NCI-H2081 treated with DMSO at 0.1 percent for 48 hours (cell line): Measurements from ENCODE around the gene MTIF2.
"Not testable (repeated sequence)": the region's sequence is repeated elsewhere in the genome, so short reads cannot be mapped to it uniquely, and the experiment has no call there.

Experiments used
- DNase-seq: peaks from one replicate; lab custom pipeline; 2025; lab: John Stamatoyannopoulos, UW

The MTIF2 gene

DNA sequence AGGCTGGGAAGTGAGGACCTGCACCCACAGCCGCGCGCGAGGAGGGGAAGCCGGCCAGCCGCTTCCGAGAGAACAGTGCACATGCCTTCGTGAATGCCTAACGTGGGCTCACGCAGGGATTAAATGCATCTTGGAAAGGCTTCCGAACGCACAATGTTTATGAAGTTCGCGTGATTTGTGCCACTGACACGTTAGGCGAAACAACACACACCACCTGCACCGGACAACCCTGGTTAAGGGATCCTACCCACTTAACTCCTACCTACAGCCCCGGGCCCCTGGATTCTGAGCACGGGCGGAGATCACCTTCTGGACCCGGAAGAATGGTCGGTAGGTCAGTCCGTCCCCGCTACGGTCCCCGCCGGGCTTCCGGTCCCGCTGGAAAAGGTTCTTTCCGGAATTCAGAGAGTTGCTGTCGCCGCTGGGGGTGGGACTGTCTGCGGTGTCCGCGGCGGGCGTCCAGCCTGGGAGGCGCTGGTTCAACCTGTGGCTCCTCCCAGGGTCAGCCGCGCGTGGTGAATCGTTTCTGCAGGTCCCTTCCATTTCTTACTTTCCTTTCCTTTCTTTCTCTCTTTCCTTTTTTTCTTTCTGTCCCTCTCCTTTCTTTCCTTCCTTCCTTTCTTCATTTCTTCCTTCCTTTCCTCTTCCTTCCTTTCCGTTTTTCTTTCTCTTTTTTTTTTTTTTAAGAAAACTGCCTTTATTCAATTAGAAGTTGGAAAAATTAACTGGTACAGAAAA, at the start of gene MTIF2:
TSS of gene MTIF2 (minus strand) at position 325 of the 738 bp plus-strand sequence. CDS start 5,373 bp downstream, outside the sequence.
- peak; percentile 86 for DNase-seq

DNA sequence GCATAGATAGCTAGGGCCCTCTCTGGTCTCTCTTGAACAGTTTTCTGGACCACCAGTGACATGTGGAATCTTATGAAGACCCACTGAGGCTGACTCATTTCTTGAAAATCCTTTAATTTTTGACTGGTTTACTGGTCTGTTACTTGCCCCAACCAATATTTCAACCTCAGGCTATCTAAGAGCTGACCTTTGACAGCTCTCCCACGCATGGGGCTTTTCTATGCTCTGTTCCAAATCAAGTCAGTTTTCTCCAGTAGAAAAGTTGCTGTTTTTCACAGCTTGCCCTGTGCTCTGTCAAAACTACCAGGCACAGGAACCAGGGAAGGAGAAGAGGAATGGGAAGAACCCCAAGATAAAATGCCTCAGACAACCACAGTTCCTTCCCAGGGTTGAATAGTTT, 46.0 kb upstream of the MTIF2 start:
- no peak for DNase-seq

DNA sequence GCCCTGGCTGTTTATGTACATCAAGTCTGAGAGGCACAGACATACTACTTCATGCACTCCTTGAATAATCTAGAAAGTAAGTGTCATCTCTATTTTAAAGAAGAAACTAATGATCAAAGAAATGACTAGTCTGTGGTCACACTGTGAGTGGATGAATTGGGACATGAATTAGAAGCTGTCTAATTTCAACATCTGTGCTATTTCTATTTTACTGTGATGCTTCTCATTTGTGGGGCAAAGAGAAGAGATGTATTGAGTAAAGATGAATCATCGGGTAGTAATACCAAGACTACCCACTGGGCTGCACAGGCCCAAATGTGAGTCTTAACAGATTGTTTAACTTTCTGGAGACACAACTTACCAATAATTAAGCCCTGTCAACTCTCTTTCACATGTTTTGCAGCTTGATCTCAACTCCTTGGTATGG, 42.4 kb upstream of the MTIF2 start:
- no peak for DNase-seq

GRCh38 chr2:55309446-55309845, 40.4 kb upstream of the MTIF2 start:
- DNase-seq: no peak

GRCh38 chr2:55302241-55302640, 33.2 kb upstream of the MTIF2 start:
- no peak for DNase-seq

- DNase-seq: no peak
Measured at GRCh38 chr2:55301277-55301676, 32.2 kb upstream of the MTIF2 start.

GRCh38 chr2:55296393-55296792, 27.4 kb upstream of the MTIF2 start:
- no peak for DNase-seq

DNA sequence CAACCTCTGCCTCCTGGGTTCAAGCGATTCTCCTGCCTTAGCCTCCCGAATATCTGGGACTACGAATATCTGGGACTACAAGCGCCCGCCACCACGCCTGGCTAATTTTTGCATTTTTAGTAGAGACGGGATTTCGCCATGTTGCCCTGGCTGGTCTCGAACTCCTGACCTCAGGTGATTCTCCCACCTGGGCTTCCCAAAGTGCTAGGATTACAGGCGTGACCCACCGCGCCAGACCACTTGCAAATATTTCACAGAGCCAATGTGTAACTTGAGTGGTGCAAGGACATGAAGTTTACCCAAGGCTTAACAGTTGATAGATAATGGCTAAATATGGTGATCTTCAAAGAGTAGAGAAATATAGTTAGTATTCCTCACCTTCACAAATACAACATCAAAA, 14.1 kb upstream of the MTIF2 start:
- no peak for DNase-seq

DNA sequence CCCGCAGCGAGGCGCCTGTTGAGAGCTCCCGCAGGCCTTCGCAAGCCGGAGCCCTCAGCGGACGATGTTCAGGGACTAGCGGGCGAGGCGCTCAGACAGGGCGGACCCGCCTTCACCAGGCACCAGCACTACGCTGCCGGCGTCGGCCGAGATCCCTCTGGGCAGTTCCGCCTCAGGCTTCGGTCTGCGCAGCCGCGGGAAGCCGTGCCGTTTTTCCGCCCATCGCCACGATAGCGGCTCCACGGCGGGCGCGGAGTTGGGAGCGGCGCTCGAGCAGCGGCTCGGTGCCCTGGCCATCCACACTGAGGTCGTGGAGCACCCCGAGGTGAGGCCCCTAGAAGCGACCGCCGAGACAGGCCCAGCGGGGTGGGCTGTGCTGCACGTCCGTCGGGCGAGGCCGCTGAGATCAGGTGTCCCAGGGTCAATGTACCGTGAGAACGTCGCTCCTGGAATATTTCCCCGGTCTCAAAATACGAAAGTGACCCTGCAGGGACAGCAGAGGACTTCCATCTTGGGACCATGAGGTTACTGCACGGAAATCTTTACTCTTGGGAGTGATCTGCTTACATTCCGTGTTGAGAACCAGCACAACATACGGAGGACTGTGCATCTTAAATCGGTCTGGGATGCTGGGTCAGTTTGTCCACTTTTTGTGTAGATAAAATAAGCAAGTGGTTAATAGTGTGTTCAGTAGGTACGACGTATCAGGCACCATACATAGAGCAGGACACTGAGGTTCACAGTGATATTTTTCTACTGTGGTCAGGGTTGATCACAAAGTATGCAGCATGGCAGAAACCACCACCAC, 13.3 kb upstream of the MTIF2 start:
- DNase-seq: no peak

- not testable (repeated sequence) for DNase-seq
Measured at GRCh38 chr2:55280851-55281546, 12.0 kb upstream of the MTIF2 start.

GRCh38 chr2:55279859-55280424, 10.9 kb upstream of the MTIF2 start:
- not testable (repeated sequence) for DNase-seq

GRCh38 chr2:55279214-55279835, 10.3 kb upstream of the MTIF2 start:
- not testable (repeated sequence) for DNase-seq

DNA sequence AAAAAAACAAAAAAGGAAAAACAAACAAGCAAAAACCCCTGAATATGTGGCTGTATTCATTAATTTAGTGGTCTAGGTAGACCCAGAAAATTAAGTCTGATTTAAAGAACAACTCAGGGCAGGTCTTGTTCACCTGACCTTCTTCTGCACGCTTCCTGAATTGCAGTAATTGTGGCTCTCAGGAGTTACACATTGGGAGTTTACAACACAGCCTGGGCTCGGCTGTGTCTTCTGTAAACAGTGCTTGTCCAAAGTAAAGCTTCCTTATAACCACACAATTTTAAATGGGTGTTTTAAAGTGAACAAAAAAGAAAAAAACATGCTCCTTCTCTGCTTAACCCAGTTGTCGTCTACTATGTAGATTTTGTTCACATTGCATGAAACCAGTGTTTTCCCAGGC, 8.3 kb upstream of the MTIF2 start:
- no peak for DNase-seq

DNA sequence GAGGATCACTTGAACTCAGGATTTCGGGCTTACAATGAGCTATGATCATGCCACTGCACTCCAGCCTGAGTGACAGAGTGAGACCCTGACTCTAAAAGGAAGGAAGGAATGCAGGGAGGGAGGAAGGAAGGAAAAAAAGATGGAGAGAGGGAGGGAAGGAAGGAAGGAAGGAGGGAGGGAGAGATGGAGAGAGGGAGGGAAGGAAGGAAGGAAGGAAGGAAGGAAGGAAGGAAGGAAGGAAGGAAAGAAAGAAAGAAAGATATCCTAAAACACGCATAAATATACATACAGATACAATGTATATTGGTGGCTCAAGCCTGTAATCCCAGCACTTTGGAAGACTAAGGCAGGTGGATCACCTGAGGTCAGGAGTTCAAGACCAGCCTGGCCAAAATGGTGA, 5.3 kb upstream of the MTIF2 start:
- not testable (repeated sequence) for DNase-seq

- DNase-seq: no peak
Measured at GRCh38 chr2:55269645-55269990, 587 bp upstream of the MTIF2 start.

- DNase-seq: no peak
Measured at GRCh38 chr2:55268288-55268906, 634 bp downstream of the MTIF2 start.

DNA sequence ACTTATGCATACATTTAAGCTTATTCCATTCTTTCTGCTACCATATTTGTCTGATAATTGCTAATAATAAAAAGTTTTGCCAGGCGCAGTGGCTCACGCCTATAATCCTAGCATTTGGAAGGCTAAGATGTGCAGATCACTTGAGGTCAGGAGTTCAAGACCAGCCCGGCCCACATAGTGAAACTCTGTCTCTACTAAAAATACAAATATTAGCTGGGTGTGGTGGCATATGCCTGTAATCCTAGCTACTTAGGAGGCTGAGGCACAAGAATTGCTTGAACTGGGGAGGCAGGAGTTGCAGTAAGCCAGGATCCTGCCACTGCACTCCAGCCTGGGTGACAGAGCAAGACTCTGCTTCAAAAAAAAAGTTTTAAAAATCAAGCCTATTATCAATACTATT, 9.4 kb downstream of the MTIF2 start:
- not testable (repeated sequence) for DNase-seq

DNA sequence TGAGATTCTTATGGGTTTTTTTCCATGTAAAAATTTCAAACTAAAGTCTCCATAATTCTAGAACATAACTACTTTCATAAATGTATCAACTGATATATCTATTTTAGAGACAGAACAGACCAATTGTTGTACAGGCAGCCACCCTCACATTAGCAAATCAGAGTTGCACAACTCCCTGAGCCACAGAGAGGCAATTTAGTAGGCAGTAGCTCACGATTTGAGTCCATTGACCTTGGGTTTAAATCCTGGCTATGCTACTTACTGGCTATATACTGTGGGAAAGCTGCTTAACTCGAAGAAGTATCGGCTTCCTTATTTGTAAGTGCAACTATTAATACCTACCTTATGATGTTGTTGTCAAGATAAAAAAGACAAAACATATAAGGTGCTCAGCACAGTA, 16.2 kb downstream of the MTIF2 start:
- no peak for DNase-seq

DNA sequence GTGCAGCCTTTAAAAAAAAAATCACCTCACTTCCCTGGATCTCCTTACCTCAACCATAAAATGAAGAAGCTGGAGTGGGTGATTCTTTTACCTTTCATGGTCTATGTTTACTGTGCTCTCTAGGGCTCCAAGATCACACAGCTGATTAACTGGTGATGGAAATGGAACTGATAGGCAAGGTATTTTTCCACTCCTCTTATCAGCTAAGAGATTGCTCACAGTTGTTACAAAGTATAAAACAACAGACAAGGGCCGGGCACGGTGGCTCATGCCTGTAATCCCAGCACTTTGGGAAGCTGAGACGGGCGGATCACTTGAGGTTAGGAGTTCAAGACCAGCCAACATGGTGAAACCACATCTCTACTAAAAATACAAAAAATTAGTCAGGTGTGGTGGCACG, 22.0 kb downstream of the MTIF2 start:
- DNase-seq: no peak

- no peak for DNase-seq
Measured at GRCh38 chr2:55245411-55245810, 23.6 kb downstream of the MTIF2 start.

GRCh38 chr2:55242617-55243016, 26.4 kb downstream of the MTIF2 start:
- no peak for DNase-seq

DNA sequence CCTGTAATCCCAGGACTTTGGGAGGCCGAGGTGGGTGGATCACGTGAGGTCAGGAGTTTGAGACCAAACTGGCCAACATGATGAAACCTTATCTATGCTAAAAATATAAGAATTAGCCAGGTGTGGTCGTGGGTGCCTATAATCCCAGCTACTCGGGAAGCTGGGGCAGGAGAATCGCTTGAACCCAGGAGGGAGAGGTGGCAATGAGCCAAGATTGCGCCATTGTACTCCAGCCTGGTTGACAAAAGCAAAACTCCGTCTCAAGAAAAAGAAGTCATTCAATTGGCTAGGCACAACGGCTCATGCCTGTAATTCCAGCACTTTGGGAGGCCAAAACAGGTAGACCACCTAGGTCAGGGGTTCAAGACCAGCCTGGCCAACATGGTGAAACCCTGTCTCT, 27.4 kb downstream of the MTIF2 start:
- not testable (repeated sequence) for DNase-seq
